Measurements from ENCODE around the gene ANO2.

- TF ChIP-seq, protein P1, sequence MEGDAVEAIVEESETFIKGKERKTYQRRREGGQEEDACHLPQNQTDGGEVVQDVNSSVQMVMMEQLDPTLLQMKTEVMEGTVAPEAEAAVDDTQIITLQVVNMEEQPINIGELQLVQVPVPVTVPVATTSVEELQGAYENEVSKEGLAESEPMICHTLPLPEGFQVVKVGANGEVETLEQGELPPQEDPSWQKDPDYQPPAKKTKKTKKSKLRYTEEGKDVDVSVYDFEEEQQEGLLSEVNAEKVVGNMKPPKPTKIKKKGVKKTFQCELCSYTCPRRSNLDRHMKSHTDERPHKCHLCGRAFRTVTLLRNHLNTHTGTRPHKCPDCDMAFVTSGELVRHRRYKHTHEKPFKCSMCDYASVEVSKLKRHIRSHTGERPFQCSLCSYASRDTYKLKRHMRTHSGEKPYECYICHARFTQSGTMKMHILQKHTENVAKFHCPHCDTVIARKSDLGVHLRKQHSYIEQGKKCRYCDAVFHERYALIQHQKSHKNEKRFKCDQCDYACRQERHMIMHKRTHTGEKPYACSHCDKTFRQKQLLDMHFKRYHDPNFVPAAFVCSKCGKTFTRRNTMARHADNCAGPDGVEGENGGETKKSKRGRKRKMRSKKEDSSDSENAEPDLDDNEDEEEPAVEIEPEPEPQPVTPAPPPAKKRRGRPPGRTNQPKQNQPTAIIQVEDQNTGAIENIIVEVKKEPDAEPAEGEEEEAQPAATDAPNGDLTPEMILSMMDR (IDR thresholded peaks at IDR 0.05): no peak
- peak in 2 of 3 donors; percentile 57 to 77 for TF ChIP-seq POLR2AphosphoS5 (IDR thresholded peaks at IDR 0.05)
- TF ChIP-seq POLR2A (IDR thresholded peaks at IDR 0.05): no peak
Observed at GRCh38 chr12:5708371-5708770, 236.7 kb downstream of the ANO2 start.

Data from stomach (tissue), 4 donors.